ENCODE measurements around the gene ARHGAP15.

The ARHGAP15 gene

DNA sequence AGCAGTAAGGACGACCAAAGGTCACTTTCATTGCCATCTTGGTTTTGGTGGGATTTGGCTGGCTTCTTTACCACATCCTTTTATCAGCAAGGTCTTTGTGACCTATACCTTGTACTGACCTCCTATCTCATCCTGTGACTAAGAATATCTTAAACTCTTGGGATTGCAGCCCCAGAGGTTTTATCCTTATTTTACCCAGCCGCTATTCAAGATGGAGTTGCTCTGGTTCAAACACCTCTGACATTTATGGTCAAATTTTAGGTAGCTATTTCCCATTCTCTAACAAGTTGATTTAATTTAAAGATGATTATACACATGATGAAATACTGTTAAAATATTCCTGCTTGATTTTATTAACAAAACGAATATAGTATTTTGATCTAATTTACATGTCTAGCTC is 326.1 kb downstream of the ARHGAP15 start:
- H3K27me3 ChIP-seq (ENCODE audit: control insufficient read depth, low read length) = no peaks in the 10 kb centered on the region
- H3K4me1 ChIP-seq (ENCODE audit: control insufficient read depth, low read length) = no peaks in the 10 kb centered on the region
- no peaks in the 10 kb centered on the region for H3K9me2 ChIP-seq (replicated peaks; ENCODE audit: control insufficient read depth, low read length)
- H3K79me2 ChIP-seq (ENCODE audit: control insufficient read depth, low read length) = no peaks in the 10 kb centered on the region
- H3F3A ChIP-seq (ENCODE audit: control insufficient read depth, insufficient read depth) = no peaks in the 10 kb centered on the region
- H3K9me3 ChIP-seq (ENCODE audit: control insufficient read depth, insufficient read depth, low read length) = no peaks in the 10 kb centered on the region
- no peak for TF ChIP-seq EZH2phosphoT487 (IDR thresholded peaks at IDR 0.05; ENCODE audit: borderline replicate concordance, low read length)
- TF ChIP-seq, protein P1, sequence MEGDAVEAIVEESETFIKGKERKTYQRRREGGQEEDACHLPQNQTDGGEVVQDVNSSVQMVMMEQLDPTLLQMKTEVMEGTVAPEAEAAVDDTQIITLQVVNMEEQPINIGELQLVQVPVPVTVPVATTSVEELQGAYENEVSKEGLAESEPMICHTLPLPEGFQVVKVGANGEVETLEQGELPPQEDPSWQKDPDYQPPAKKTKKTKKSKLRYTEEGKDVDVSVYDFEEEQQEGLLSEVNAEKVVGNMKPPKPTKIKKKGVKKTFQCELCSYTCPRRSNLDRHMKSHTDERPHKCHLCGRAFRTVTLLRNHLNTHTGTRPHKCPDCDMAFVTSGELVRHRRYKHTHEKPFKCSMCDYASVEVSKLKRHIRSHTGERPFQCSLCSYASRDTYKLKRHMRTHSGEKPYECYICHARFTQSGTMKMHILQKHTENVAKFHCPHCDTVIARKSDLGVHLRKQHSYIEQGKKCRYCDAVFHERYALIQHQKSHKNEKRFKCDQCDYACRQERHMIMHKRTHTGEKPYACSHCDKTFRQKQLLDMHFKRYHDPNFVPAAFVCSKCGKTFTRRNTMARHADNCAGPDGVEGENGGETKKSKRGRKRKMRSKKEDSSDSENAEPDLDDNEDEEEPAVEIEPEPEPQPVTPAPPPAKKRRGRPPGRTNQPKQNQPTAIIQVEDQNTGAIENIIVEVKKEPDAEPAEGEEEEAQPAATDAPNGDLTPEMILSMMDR (IDR thresholded peaks at IDR 0.05; ENCODE audit: low read depth, low read length, poor library complexity, severe bottlenecking) = no peak
- H3K27ac ChIP-seq (ENCODE audit: low read depth, low read length) = no peak overlapping the region
- no peak overlapping the region for H3K4me2 ChIP-seq (ENCODE audit: low read length)
- no peak overlapping the region for H3K4me3 ChIP-seq (ENCODE audit: low read length)
- no peaks in the 10 kb centered on the region for H4K20me1 ChIP-seq (ENCODE audit: control insufficient read depth, insufficient read depth, low read depth, low read length)
- H3K36me3 ChIP-seq (ENCODE audit: control insufficient read depth, low read length) = no peaks in the 10 kb centered on the region

DNA sequence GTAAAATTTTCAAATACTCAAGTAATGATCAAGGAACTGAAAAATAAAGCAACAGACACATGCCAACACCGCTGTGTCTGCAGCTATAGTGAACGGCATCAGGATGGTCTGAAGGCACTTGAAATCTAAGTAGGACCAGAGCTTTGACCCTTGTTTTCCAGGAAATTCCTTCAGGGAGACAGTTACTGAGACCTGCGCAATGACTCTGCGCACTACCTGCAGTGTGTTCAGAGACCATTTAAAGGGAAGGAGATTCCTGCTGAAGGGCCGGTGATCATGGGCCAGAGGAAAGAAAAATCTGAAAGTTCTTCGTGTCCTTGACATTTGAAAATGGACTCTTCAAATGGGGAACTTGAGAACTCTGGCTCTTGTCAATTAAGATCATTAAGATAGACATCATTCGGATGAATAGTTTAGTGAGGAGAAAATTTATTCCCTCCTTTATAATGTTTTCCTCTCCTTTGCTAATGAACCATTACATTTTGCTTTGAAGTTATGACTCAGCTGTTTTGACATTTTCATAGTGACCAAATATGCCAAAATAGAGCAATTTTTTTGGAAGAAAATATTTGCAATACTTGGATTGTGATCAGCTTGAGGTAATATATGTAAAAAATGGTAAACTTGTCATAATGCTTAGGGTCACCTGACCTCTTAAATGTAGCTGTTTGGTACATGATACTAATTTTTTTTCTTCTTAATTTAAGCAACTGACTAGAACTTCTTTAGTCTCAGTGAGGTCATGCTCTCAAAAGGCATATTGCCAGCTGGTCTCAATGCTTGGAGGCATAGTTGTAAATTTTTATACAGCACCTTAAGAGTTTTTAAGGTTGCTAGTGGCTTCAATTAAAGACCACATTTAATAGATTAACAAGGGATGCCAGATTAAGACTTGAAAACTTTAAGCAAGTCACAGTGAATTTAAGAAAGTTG is 329.3 kb downstream of the ARHGAP15 start:
- no peaks in the 10 kb centered on the region for H3K9me2 ChIP-seq (replicated peaks; ENCODE audit: control insufficient read depth, low read length)
- H3K4me3 ChIP-seq (ENCODE audit: low read length) = no peak overlapping the region
- H3K4me2 ChIP-seq (ENCODE audit: low read length) = no peak overlapping the region
- TF ChIP-seq, protein P1 (IDR thresholded peaks at IDR 0.05; ENCODE audit: low read depth, low read length, poor library complexity, severe bottlenecking) = no peak
- no peak for TF ChIP-seq EZH2phosphoT487 (IDR thresholded peaks at IDR 0.05; ENCODE audit: borderline replicate concordance, low read length)
- no peaks in the 10 kb centered on the region for H3K79me2 ChIP-seq (ENCODE audit: control insufficient read depth, low read length)
- no peak overlapping the region for H3K27ac ChIP-seq (ENCODE audit: low read depth, low read length)
- no peaks in the 10 kb centered on the region for H4K20me1 ChIP-seq (ENCODE audit: control insufficient read depth, insufficient read depth, low read depth, low read length)
- no peaks in the 10 kb centered on the region for H3K9me3 ChIP-seq (ENCODE audit: control insufficient read depth, insufficient read depth, low read length)
- H3K36me3 ChIP-seq (ENCODE audit: control insufficient read depth, low read length) = no peaks in the 10 kb centered on the region
- H3K4me1 ChIP-seq (ENCODE audit: control insufficient read depth, low read length) = no peaks in the 10 kb centered on the region
- H3K27me3 ChIP-seq (ENCODE audit: control insufficient read depth, low read length) = no peaks in the 10 kb centered on the region
- no peaks in the 10 kb centered on the region for H3F3A ChIP-seq (ENCODE audit: control insufficient read depth, insufficient read depth)

DNA sequence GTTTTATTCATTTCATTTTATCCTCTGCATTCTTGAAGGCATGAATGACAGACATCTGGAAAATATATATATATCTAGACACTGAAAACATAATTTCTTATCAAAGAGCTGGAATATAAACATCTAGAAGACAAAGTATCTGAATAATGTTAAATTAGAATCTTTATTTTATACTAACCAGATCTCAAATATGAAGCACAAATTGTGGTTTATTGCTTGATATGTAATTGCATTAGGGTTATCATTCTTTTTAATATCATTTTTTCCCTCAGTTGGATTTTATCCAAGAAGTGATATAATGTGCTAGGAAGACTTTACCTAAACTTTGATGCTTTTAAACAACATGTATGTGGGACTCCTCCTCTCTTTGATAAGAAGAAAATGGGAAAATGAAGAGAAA is 331.2 kb downstream of the ARHGAP15 start:
- Histone ChIP-seq H3K36me3 (ENCODE audit: control insufficient read depth, low read length) (no peaks in the 10 kb centered on the region), H3K79me2 (ENCODE audit: control insufficient read depth, low read length) (no peaks in the 10 kb centered on the region), H3K9me2 (replicated peaks; ENCODE audit: control insufficient read depth, low read length) (no peaks in the 10 kb centered on the region), H4K20me1 (ENCODE audit: control insufficient read depth, insufficient read depth, low read depth, low read length) (no peaks in the 10 kb centered on the region), H3K4me2 (ENCODE audit: low read length) (no peak overlapping the region), H3K4me3 (ENCODE audit: low read length) (no peak overlapping the region), H3F3A (ENCODE audit: control insufficient read depth, insufficient read depth) (no peaks in the 10 kb centered on the region), H3K27ac (ENCODE audit: low read depth, low read length) (no peak overlapping the region), H3K27me3 (ENCODE audit: control insufficient read depth, low read length) (no peaks in the 10 kb centered on the region), H3K4me1 (ENCODE audit: control insufficient read depth, low read length) (no peaks in the 10 kb centered on the region), H3K9me3 (ENCODE audit: control insufficient read depth, insufficient read depth, low read length) (no peaks in the 10 kb centered on the region)
- TF ChIP-seq EZH2phosphoT487 (IDR thresholded peaks at IDR 0.05; ENCODE audit: borderline replicate concordance, low read length) = no peak
- TF ChIP-seq, protein P1 (IDR thresholded peaks at IDR 0.05; ENCODE audit: low read depth, low read length, poor library complexity, severe bottlenecking) = no peak
